ENCODE measurements around the gene APBB2.

Gene APBB2

DNA sequence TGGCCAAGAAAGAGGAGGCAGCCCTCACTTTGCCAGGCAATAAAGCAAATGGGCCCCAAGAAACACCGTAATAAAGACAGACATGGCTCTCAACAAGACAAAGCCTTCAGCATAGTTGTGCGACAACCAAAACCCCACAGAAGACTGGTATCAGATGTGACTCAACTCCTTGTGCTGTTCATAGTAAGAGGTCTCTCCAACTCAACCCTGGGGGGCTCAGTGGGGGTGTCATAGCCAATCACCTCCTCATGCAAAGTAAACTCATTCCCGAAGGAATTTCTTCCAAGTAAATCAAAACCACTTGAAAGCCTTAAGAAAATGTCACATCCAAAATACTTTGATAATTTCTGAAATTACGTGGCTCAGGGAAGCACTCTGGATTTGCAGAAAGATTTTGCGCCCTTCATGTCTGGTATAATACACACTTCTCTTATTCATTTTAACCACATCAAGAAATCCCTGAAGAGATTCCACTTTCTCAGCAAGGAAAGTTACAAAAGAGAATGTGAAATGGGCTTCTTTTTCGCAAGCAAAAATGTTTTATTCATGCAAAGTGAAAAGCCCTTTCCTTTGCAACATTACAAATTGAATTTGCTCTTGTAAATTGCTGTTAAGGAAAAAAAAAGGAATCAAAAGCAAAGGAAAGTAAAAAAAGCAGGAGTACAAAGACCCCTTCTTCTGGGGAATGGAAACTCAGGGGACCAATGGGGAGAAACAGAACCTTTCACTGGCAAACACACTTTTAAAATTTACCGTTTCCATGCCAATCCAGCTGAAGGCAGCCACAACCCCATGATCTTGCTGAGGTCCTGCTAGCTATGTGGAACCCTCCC is 327.2 kb downstream of the APBB2 start:
- no peak for DNase-seq

DNA sequence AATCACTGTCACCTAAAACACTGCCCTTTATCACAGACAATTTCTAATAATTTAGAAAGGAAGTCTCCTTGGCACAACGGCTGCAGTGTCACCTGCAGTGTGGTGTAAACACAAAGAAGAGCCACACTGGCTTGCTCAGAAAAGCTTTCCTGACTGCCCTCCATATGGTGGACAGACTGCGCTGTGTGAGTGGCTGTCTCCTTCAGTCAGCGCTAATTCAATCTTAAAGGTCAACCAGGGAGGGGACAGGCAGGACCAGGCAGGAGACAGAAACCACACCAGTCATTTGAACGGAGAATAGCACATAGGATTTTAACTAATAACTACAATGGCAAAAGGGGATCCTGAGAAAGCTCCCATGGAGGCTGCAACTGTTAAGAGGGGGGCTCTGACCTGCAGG is 332.5 kb downstream of the APBB2 start:
- DNase-seq: no peak

GRCh38 chr4:40881096-40881495 is 333.2 kb downstream of the APBB2 start:
- DNase-seq: no peak

DNA sequence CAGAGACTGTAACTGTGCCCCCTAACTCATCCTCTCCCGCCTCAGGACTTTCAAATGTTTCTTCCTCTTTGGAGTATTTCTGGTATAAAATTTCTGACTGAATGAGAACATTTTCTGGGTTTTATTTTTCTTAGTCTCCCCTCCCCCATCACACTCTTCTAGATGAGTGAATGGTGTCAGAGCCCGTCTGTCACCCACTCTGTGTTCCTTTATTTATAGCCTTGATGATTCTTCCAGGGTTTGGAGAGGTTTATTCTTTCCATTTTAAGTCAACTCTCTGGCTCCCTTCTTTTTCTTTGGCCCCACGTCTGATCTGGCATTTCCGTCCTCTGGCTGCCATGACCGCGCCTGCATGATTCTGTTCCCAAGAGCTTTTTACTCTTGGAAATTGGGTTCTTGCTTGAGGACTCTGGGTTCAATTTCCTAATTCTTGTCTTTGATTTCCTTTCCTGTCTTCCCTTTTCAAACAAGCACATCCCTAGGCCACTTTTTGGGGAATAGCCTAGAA is 335.7 kb downstream of the APBB2 start:
- no peak for DNase-seq

GRCh38 chr4:40877081-40877480 is 337.3 kb downstream of the APBB2 start:
- no peak for DNase-seq

DNA sequence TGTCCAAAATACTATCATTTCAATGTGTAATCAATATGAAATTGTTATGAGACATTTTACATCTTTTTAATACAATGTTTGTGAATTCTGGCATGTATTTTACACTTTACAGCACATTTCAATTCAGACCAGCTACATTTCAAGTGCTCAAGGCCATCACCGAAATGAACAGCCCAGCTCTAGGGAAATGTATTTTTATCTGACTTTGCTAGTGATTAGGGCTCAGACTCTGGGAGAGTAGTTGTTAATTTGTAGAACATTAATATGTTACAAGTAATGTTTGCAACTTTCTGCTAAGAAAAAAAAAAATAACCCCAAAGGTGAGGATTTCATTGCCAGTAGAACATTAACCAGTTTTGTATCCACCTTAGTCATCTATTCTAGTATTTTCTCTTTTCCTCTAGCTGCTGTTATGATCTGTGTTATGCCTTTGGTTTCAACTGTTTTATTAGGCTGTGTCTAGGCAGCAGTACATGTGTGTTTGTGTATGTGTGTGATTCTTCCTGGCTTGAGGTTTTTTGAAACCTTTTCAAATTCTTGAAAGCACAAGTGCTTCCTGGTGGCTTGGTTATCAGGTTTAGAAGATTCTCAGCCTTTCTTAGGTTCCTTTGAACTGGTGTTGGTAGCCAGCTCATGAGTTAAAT is 338.7 kb downstream of the APBB2 start:
- DNase-seq: no peak

GRCh38 chr4:40874901-40875300 is 339.4 kb downstream of the APBB2 start:
- DNase-seq: no peak

GRCh38 chr4:40874331-40874730 is 340.0 kb downstream of the APBB2 start:
- no peak for DNase-seq

- DNase-seq: no peak
These were observed 342.6 kb downstream of the APBB2 start for GRCh38 chr4:40871695-40872250.

DNA sequence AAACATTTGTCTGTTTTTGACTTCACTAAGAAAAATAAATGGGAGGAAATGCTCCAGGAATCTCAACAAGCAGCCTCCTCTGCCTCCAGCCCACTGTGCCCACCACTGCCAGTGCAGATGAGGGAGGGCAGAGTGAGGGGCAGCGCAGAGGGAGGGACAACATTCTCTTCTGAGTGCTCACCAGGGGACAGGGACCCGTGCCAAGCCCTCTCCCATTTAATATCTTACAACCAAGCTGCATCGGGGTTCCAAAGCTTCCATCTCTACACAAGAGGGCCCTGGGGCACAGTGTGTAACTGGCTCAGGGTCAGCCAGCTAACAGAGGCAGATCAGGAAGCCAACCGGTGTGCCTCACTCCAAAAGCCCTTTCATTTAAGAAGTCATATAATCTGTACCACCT is 344.2 kb downstream of the APBB2 start:
- DNase-seq: no peak

- no peak for DNase-seq
These were observed 348.6 kb downstream of the APBB2 start for GRCh38 chr4:40865696-40866095.

DNA sequence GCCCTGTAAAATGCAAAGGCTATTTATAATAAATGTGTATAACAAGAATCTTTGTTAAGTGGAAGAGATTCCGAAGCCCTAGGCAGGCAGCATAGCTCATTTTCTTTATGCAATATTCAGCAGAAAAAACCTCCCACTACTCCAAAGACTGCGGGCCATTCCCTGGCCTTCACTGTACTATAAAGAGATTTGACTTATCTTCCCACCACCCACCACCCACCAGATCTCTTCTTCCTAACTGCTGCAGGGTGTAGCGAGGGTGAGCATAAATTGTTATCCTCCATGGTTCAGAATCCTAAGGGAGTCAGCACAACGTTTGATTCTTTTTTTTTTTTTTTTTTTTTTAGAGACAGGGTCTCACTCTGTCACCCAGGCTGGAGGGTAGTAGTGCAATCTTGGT is 349.8 kb downstream of the APBB2 start:
- DNase-seq: no peak

DNA sequence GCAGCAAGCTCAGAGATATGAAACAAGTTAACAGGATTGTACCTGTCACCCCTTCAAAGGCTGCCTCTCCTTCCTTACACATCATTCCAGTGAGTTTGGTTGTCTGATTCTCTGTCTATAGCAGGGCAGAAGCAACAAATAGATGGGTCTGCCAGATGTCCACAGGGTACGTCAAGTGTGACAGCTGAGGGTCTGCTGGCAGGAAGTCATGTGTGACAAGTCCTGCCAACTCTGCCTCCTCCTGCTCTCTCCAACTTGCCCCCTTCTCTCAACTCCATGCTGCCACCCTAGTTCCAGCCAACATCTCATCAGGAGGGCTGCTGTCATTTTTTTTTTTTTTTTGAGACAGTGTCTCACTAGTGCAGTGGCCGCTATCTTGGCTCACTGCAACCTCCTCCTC is 355.4 kb downstream of the APBB2 start:
- DNase-seq: no peak

- DNase-seq: peak; percentile 45 to 76
These were observed 356.4 kb downstream of the APBB2 start for GRCh38 chr4:40857956-40858355.

DNA sequence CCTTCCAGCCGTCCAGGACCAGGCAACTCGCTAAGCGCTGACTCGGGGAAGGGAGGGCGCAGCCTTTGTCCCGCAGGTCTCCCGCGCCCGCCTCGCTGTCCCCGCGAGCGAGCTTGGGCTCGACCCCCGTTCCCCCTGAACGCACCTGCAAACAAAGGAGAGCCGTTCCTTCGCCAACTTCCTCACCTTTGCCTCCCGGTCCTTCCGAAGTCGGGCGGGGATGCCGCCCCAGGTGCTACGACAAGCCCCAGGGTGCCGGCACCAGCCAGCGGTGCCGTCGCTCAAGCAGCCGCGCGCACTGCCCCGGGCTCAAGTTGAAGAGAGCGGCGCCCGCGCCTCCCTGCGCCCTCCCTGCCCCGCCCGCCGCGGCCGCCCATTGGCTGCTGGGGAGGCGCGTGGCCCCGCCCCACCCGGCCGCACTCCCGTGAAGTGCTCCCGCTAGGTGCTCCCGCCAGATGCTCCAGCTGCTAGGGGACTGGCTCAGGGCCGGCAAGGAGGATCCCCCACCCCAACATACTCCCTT is 357.4 kb downstream of the APBB2 start:
- DNase-seq: peak; percentile 63

GRCh38 chr4:40856277-40856839 is 358.0 kb downstream of the APBB2 start:
- DNase-seq: no peak

DNA sequence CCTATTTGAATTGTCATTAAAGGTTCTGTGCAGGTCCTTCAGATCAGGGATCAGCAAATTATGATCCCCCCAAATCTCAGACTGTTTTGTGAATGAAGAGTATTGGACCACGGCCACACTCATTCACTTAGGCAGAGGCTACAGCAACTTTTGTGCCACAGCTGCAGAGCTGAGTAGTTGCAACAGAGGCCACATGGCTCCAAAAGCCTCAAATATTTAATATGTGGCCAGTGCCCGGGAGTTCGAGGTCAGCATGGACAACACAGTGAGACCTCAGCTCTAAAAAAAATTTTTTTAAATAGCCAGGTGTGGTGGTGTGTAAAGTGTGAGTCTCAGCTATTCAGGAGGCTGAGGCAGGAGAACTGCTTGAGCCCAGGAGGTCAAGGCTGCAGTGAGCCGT is 363.8 kb downstream of the APBB2 start:
- no peak for DNase-seq

- no peak for DNase-seq
These were observed 365.4 kb downstream of the APBB2 start for GRCh38 chr4:40848940-40849339.

GRCh38 chr4:40848251-40848650 is 366.1 kb downstream of the APBB2 start:
- no peak for DNase-seq

DNA sequence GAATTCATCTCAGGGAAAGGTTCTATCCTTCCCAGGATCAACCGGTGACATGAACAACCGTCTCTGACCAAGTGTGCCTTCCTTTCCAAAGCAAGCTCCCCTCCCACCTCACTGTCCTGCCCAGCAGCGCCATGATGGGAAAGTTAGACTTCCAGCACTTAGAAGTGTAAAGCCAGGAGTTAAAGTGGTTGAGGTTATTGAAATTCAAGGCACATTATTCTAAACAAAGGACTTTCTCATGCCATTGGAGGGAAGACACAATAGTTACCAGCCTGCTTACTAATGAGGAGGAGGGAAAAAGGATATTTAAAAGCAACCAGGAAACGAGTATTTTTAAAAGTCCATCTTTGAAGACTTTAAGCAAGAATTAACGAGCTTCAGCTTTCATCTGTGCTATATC is 367.8 kb downstream of the APBB2 start:
- DNase-seq: no peak

- DNase-seq: no peak
These were observed 369.0 kb downstream of the APBB2 start for GRCh38 chr4:40845154-40845835.

GRCh38 chr4:40844261-40844660 is 370.1 kb downstream of the APBB2 start:
- no peak for DNase-seq

- DNase-seq: peak; percentile 17 to 21
These were observed 370.6 kb downstream of the APBB2 start for GRCh38 chr4:40843696-40844095.
